22Rv1 (cell line): ENCODE measurements around the gene ELOF1.

Experiments used
- ZFX ChIP-seq: fragments of 450-650 bp; IDR thresholded peaks from 2 replicates; pipeline ENCODE4 v1.6.1; 2017; ENCODE audit warnings: antibody characterized with exemption, borderline replicate concordance
- TF ChIP-seq, protein P1 (sequence below): fragments of 450-650 bp; IDR thresholded peaks from 2 replicates; pipeline ENCODE4 v1.5.1; 2017; ENCODE audit warnings: mild to moderate bottlenecking

GRCh38 chr19:11538232-11539036 lies 20.6 kb downstream of the ELOF1 start, which contains the start of gene CNN1:
- TF ChIP-seq, protein P1, sequence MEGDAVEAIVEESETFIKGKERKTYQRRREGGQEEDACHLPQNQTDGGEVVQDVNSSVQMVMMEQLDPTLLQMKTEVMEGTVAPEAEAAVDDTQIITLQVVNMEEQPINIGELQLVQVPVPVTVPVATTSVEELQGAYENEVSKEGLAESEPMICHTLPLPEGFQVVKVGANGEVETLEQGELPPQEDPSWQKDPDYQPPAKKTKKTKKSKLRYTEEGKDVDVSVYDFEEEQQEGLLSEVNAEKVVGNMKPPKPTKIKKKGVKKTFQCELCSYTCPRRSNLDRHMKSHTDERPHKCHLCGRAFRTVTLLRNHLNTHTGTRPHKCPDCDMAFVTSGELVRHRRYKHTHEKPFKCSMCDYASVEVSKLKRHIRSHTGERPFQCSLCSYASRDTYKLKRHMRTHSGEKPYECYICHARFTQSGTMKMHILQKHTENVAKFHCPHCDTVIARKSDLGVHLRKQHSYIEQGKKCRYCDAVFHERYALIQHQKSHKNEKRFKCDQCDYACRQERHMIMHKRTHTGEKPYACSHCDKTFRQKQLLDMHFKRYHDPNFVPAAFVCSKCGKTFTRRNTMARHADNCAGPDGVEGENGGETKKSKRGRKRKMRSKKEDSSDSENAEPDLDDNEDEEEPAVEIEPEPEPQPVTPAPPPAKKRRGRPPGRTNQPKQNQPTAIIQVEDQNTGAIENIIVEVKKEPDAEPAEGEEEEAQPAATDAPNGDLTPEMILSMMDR = no peak
- TF ChIP-seq ZFX = no peak
